ENCODE measurements around the gene TMEM213.

DNA sequence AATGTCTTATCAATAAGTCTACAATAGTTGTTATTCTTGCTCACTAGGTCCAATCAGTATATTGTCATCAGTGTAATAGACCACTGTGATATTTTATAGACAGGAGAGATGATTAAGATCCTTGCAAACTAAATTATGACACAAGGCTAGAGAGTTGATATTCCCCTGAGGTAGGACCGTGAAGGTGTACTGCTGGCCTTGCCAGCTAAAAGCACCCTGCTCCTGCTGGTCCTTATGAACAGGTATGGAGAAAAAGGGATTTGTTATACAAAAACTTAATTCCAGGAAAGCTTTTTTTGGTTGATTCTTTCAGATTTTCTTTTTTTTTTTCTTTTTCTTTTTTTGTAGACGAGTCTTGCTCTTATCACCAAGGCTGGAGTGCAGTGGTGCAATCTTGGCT is 16.8 kb upstream of the TMEM213 start:
- TF ChIP-seq EZH2 (IDR thresholded peaks at IDR 0.05; ENCODE audit: insufficient read depth, poor library complexity, severe bottlenecking), result no peak
- TF ChIP-seq EZH2phosphoT487 (IDR thresholded peaks at IDR 0.05; ENCODE audit: insufficient read depth, low read depth), result no peak
